ENCODE measurements around the gene KLHL17. TPM values are rescaled to one million over a fixed set of nuclear protein-coding genes. Genes with fewer than 3 reads are reported as not detected.

Gene KLHL17
- total RNA-seq, 1 donor from 2014 or later = 4.5 TPM

DNA sequence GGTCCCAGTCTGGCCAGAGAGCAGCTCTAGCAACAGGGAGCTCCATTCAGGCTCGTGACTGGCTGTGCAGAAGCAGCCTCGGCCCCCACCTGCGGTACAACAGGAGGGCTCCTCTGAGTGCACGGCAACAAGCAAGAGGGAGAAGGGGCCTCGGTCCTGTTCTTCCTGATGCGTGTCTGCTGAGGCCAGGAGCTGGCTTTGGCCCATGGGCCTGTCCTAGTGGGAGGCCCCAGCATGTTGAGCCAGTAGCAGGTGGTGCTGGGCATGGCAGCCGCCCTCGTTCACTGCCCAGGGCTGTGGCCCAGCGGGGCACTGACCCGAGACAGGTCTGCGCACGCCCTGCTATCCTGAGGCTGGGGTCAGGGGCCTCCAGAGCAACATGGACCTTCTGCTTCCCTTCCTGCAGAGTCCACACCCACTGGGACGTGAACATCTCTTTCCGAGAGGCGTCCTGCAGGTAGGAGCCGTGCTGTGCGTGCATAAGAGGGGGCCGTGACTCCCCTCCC lies 29.7 kb upstream of the KLHL17 start:
- FAIRE-seq = no peak
- H3K27me3 ChIP-seq (ENCODE audit: control insufficient read depth, insufficient read depth, low read length) = peaks cover 44% of the 10 kb centered on the region

DNA sequence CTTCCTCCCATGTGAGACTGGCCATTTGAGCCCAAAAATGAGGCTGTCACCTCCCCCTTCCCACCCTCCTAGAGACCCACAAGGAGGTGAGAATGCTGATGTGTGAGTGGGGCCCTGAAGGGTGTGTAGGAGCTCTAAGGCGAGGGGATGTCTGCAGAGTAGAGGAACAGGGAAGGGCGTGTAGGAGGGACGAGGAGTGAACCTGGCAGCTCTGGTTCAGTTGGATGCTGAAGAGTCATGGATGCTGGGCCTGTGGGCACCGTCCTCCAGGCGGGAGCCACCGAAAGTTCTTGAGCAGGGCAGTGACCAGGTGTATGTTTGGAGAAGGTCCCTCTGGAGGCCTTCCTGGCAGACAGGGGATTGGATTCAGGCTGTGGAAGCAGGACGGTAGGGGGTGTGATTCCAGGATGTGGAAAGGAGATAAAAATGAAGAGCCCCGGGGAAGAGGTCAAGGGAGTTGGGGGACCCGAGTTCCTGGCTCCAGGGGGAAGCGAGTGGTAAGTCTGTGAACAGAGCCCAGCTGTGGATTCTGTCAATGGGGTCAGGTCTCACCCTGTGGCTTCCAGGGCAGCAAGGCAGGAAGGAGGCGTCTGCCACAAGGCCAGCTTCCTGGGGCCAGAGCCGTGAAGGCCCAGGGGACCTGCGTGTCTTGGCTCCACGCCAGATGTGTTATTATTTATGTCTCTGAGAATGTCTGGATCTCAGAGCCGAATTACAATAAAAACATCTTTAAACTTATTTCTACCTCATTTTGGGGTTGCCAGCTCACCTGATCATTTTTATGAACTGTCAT lies 28.8 kb upstream of the KLHL17 start:
- FAIRE-seq (peak; percentile 36), DNase-seq (ENCODE audit: low read depth) (no peak)
- H3K4me3 ChIP-seq (ENCODE audit: low read depth, low read length) = no peak overlapping the region
- H3K36me3 ChIP-seq (ENCODE audit: control insufficient read depth, insufficient read depth, low read length) = no peaks in the 10 kb centered on the region
- no peak for TF ChIP-seq CTCF (IDR thresholded peaks at IDR 0.05; ENCODE audit: insufficient read depth, low read length, severe bottlenecking)
- H3K27me3 ChIP-seq (ENCODE audit: control insufficient read depth, insufficient read depth, low read length) = peaks cover 42% of the 10 kb centered on the region

More for the DNA sequence above, 29.7 kb upstream of the KLHL17 start:
- Histone ChIP-seq H3K4me3 (ENCODE audit: low read depth, low read length) (no peak overlapping the region), H3K36me3 (ENCODE audit: control insufficient read depth, insufficient read depth, low read length) (no peaks in the 10 kb centered on the region)
- no peak for TF ChIP-seq CTCF (IDR thresholded peaks at IDR 0.05; ENCODE audit: insufficient read depth, low read length, severe bottlenecking)
- no peak for DNase-seq (ENCODE audit: low read depth)

DNA sequence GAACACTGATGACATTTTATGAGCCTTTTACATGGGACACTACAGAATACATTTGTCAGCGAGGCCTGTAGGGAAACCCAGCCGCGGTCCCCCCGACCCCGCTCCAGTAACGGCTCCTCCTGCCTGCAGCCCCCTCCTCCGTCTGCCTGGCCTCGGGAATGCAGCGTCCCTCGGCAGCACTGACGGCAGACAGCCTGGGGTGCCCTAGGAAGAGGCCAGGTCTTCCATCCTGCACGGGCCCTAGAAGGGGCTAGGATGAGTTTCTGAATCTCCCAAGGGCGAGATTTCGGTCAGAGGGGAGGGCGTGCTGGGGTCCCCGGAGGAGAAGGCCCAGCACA lies 28.2 kb upstream of the KLHL17 start:
- FAIRE-seq (no peak), DNase-seq (ENCODE audit: low read depth) (no peak)
- Histone ChIP-seq H3K4me3 (ENCODE audit: low read depth, low read length) (no peak overlapping the region), H3K27me3 (ENCODE audit: control insufficient read depth, insufficient read depth, low read length) (peaks cover 37% of the 10 kb centered on the region), H3K36me3 (ENCODE audit: control insufficient read depth, insufficient read depth, low read length) (no peaks in the 10 kb centered on the region)
- no peak for TF ChIP-seq CTCF (IDR thresholded peaks at IDR 0.05; ENCODE audit: insufficient read depth, low read length, severe bottlenecking)

DNA sequence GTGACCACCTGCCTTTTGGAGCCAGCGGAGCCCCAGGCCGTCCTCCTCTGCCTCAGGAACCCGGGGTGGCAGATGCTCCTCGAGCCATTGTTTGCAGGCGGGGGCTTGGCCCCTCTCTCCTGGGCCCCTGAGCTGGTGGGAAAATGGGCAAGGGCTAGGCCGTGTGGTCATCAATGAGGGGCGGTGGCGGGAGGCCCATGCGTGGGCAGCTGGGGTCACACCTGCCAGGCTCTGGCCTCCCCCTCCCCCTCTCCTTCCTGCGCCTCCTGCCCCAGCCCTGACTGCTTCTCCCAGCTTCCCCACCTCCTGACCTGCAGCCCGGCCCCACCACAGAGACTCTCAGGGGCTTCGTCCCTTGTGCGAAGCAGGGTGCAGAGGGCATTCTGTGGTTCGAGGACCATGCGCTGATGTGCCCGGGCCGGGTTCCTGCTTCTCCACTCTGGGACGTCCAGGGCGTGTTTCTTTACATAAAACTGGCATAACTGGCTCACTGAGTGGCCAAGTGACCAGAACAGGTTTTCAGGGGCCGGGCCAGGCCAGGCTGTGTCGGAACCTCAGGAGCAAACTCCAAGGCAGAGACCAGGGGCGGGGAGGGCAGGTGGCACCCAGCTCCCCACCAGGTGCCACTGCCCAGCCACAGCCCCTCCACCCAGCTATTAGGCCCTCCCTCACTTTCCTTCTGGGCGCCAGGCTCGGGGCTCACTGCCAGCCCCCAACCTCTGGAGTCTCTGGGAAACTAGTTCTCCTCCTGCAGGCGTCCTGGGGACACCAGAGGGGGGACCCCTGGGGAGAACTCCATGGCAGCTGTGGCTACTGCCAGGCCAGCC lies 27.4 kb upstream of the KLHL17 start:
- Histone ChIP-seq H3K27me3 (ENCODE audit: control insufficient read depth, insufficient read depth, low read length) (peaks cover 30% of the 10 kb centered on the region), H3K4me3 (ENCODE audit: low read depth, low read length) (no peak overlapping the region), H3K36me3 (ENCODE audit: control insufficient read depth, insufficient read depth, low read length) (no peaks in the 10 kb centered on the region)
- no peak for FAIRE-seq
- TF ChIP-seq CTCF (IDR thresholded peaks at IDR 0.05; ENCODE audit: insufficient read depth, low read length, severe bottlenecking) = no peak
- no peak for DNase-seq (ENCODE audit: low read depth)

- FAIRE-seq (no peak), DNase-seq (ENCODE audit: low read depth) (no peak)
- H3K4me3 ChIP-seq (ENCODE audit: low read depth, low read length) = no peak overlapping the region
- peaks cover 27% of the 10 kb centered on the region for H3K27me3 ChIP-seq (ENCODE audit: control insufficient read depth, insufficient read depth, low read length)
- no peaks in the 10 kb centered on the region for H3K36me3 ChIP-seq (ENCODE audit: control insufficient read depth, insufficient read depth, low read length)
- TF ChIP-seq CTCF (IDR thresholded peaks at IDR 0.05; ENCODE audit: insufficient read depth, low read length, severe bottlenecking) = no peak
Observed at GRCh38 chr1:933603-933940, 26.8 kb upstream of the KLHL17 start.
